Bronchial epithelial cell (primary cell): ENCODE data around the gene SMYD3. TPM values are rescaled to one million over a fixed set of nuclear protein-coding genes. Genes with fewer than 3 reads are reported as not detected.

Experiments
- DNase-seq: peaks from one replicate; pipeline ENCODE4 v3.0.0-alpha.2; 2010; ENCODE audit warnings: low read depth
- FAIRE-seq: peaks from 2 replicates; lab custom pipeline; 2011; peaks lifted over from hg19 to GRCh38; lab: Jason Lieb, UNC
- H3K27me3 ChIP-seq: 2 replicates; pipeline ENCODE4 v1.5.1; 2011; ENCODE audit warnings: low read length; ENCODE audit not compliant: control insufficient read depth, insufficient read depth
- H3K36me3 ChIP-seq: 2 replicates; pipeline ENCODE4 v1.5.1; 2011; ENCODE audit warnings: low read length; ENCODE audit not compliant: control insufficient read depth, insufficient read depth
- H3K4me3 ChIP-seq: 2 replicates; pipeline ENCODE4 v1.5.1; 2011; ENCODE audit warnings: mild to moderate bottlenecking, low read depth, low read length, control low read depth
- total RNA-seq: library from RNA; depleted of rRNA; stranded (reverse); fragments of >200 nt; gene quantifications from 2 replicates; pipeline ENCODE4 v1.2.1, GENCODE V29; 2014
- TF ChIP-seq, protein P1 (sequence below): IDR thresholded peaks from 2 replicates; pipeline ENCODE4 v1.5.1; 2011; ENCODE audit warnings: mild to moderate bottlenecking, moderate library complexity, low read length, control low read depth, inconsistent platforms; ENCODE audit not compliant: insufficient read depth, severe bottlenecking

SMYD3 gene
- total RNA-seq, 1 donor from 2014 or later: 17.4 TPM

DNA sequence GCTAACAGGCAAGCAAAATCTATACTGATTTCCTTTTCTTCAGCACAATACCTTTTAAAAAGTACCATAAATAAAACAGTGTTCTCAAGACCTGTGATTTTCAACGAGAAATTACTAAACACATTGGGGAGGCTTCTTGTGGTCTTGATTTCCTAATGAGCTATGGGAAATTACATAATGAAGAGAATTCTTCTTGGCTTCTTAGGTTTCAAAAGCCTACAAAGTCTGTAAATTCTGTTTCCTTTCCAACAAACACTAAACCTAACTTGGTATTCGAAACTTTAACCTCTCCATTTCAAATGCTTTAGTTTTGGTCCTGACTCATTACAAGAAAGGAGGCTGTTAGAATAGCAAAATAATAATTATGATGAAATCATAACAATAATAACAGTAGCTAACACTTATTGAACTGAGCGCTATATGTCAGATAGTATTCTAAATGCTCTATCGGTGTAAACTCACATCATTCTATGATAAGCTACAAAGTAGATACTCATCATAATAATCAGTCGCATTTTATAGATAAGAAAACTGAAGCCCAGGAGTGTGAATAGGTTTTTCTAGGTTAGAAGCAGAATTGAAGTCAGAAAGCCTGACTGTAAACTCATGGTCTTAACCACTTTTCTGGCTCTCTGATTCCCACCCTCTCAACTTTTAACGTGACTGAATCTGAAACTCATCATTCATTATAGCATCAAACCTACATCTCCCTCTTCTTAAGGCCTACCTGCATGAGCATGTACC, 486.7 kb downstream of the SMYD3 start:
- H3K27me3 ChIP-seq: no peaks in the 10 kb centered on the region
- H3K4me3 ChIP-seq: no peak overlapping the region
- H3K36me3 ChIP-seq: no peaks in the 10 kb centered on the region
- FAIRE-seq: no peak
- no peak for DNase-seq
- TF ChIP-seq, protein P1, sequence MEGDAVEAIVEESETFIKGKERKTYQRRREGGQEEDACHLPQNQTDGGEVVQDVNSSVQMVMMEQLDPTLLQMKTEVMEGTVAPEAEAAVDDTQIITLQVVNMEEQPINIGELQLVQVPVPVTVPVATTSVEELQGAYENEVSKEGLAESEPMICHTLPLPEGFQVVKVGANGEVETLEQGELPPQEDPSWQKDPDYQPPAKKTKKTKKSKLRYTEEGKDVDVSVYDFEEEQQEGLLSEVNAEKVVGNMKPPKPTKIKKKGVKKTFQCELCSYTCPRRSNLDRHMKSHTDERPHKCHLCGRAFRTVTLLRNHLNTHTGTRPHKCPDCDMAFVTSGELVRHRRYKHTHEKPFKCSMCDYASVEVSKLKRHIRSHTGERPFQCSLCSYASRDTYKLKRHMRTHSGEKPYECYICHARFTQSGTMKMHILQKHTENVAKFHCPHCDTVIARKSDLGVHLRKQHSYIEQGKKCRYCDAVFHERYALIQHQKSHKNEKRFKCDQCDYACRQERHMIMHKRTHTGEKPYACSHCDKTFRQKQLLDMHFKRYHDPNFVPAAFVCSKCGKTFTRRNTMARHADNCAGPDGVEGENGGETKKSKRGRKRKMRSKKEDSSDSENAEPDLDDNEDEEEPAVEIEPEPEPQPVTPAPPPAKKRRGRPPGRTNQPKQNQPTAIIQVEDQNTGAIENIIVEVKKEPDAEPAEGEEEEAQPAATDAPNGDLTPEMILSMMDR: no peak

DNA sequence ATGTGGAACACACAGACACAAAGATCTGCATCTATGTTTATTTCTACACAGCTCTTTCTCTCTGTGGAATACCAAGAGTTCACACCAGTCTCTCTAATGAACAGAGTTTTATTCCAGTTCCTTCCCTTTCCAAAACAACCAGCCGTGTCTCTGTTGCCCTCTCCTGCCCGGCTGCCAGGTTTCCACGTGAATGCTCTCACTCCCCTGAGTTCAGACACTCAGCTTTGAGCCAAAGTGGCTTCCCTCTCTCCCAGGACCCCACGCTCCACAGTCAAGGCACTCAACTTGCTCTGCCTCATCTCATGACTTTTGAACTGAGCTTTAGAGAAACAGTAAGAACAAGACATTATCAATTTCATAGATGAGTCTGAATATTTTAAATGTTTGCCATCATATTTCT, 488.9 kb downstream of the SMYD3 start:
- DNase-seq: no peak
- no peak for FAIRE-seq

DNA sequence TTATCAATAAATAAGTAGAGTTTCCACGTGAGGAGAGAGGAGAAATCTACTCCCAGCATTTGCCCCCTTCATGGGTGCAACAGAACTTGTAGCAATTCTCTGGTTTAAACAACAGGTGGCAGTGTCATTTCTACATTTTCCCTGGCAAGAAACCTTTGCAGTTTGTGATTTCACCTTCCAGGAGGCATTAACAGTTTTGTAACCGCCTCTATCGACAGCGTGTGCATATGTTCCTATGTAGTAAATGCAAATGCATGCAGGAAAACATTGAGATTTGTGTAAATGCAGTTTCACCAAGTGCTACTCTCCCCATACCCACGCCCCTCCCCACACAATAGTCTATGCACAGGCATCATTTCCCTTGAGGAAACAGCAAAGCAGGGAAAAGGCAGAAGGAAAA, 494.7 kb downstream of the SMYD3 start:
- Histone ChIP-seq H3K27me3 (no peaks in the 10 kb centered on the region), H3K4me3 (no peak overlapping the region), H3K36me3 (no peaks in the 10 kb centered on the region)
- DNase-seq (peak; percentile 47), FAIRE-seq (no peak)
- TF ChIP-seq, protein P1: peak; percentile 60

More for the DNA sequence above, 488.9 kb downstream of the SMYD3 start:
- no peak overlapping the region for H3K4me3 ChIP-seq
- no peaks in the 10 kb centered on the region for H3K36me3 ChIP-seq
- TF ChIP-seq, protein P1: no peak
- no peaks in the 10 kb centered on the region for H3K27me3 ChIP-seq

DNA sequence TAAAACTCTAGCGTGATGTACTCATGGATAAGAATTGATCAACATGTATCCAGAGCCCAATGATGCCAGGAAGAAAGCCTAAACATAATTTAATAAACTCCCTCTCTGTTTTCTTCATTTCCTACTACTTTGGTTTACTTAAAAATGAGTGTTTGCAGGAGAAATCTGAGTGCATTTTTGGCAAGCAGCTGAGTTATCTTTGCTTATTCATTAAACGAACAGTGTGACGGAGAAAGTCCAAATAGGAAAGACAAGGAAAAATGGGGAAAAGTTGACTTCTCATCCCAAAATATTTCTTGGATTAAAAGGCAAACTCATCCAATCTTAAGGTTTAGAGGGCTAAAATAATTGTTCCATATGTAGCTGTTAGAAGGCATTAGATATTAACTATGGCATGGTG, 496.7 kb downstream of the SMYD3 start:
- TF ChIP-seq, protein P1: no peak
- H3K4me3 ChIP-seq: no peak overlapping the region
- FAIRE-seq (no peak), DNase-seq (no peak)
- no peaks in the 10 kb centered on the region for H3K27me3 ChIP-seq
- no peaks in the 10 kb centered on the region for H3K36me3 ChIP-seq

DNA sequence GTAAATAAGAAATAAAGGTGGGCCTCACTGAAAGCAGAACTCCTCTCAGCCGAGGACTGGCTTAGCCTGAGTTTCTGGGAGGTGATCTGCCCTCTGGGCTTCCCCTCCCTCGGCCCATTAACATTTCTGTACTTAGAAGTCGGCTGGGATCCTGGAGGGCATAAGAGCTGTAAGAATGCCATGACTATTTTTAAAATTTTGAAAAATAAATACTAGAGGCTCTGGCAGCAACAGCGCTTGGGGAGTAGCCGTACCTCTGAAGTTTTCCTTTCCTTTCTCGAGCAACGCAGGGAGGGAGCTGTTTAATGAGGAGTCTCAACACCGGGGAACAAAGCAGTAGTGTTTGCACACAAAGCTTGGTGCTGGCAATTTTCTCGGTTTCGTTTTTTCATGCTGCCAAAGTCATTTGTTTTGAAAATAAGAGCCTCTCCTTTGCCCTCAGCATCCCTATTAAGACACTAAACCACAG, 498.7 kb downstream of the SMYD3 start:
- H3K27me3 ChIP-seq: no peaks in the 10 kb centered on the region
- no peak overlapping the region for H3K4me3 ChIP-seq
- no peaks in the 10 kb centered on the region for H3K36me3 ChIP-seq
- FAIRE-seq (no peak), DNase-seq (no peak)
- TF ChIP-seq, protein P1: no peak

DNA sequence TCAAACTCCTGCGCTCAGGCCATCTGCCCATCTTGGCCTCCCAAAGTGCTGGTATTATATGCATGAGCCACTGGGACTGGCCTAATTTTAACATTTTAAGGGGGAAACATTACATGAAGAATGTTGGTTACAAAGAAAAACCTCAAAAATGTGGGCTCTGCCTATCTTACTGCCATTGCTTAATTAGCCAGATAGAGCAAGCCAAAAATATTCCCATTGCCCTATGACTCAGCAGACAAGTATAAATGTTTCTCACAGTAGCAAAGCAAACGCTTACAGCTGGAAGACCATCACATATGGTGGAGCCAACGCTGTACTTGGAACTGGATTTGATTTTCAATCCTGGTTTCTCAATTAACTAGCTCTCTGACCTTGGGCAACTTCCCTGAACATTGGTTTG, 502.0 kb downstream of the SMYD3 start:
- no peak overlapping the region for H3K4me3 ChIP-seq
- FAIRE-seq (no peak), DNase-seq (peak; percentile 71)
- H3K36me3 ChIP-seq: no peaks in the 10 kb centered on the region
- TF ChIP-seq, protein P1: no peak
- H3K27me3 ChIP-seq: no peaks in the 10 kb centered on the region
